C4-2B (cell line): Measurements from ENCODE around the gene TCF7L1.
"Not testable (repeated sequence)": the region's sequence is repeated elsewhere in the genome, so short reads cannot be mapped to it uniquely, and the experiment has no call there.

Experiments
- H3K27ac ChIP-seq: fragments of 450-650 bp; 2 replicates; pipeline ENCODE4 v1.5.1; 2017
- CTCF ChIP-seq: fragments of 450-650 bp; conservative IDR thresholded peaks from 2 replicates; pipeline ENCODE4 v1.5.1; 2017; ENCODE audit warnings: mild to moderate bottlenecking
- ZFX ChIP-seq: fragments of 450-650 bp; IDR thresholded peaks from 2 replicates; pipeline ENCODE4 v1.6.1; 2017

Gene TCF7L1

GRCh38 chr2:85145116-85145820 is 12.1 kb downstream of the TCF7L1 start:
- no peak for TF ChIP-seq ZFX
- TF ChIP-seq CTCF = no peak

GRCh38 chr2:85148190-85148589 is 15.0 kb downstream of the TCF7L1 start:
- no peak for TF ChIP-seq ZFX
- no peak for TF ChIP-seq CTCF
- H3K27ac ChIP-seq = no peak overlapping the region

More at GRCh38 chr2:85145116-85145820, 12.1 kb downstream of the TCF7L1 start:
- H3K27ac ChIP-seq = no peak overlapping the region

- no peak for TF ChIP-seq CTCF
- TF ChIP-seq ZFX = no peak
Observed at GRCh38 chr2:85151026-85151425, 17.8 kb downstream of the TCF7L1 start.

GRCh38 chr2:85152895-85153294 is 19.7 kb downstream of the TCF7L1 start:
- no peak overlapping the region for H3K27ac ChIP-seq
- no peak for TF ChIP-seq CTCF
- no peak for TF ChIP-seq ZFX

More at GRCh38 chr2:85151026-85151425, 17.8 kb downstream of the TCF7L1 start:
- H3K27ac ChIP-seq = no peak overlapping the region

GRCh38 chr2:85154048-85154753 is 21.0 kb downstream of the TCF7L1 start:
- H3K27ac ChIP-seq = no peak overlapping the region
- TF ChIP-seq CTCF (no peak), ZFX (no peak)

- H3K27ac ChIP-seq = not testable (repeated sequence)
Observed at GRCh38 chr2:85155082-85155481, 21.9 kb downstream of the TCF7L1 start.

- no peak overlapping the region for H3K27ac ChIP-seq
- TF ChIP-seq CTCF = no peak
Observed at GRCh38 chr2:85156153-85156552, 23.0 kb downstream of the TCF7L1 start.
